Neural cell (in vitro differentiated cells): ENCODE measurements around the gene WFS1.

Source experiments
- EP300 ChIP-seq: fragments of 450-650 bp; conservative IDR thresholded peaks from 2 replicates; pipeline ENCODE4 v1.6.1; 2014; ENCODE audit warnings: antibody characterized with exemption, mild to moderate bottlenecking, moderate library complexity; ENCODE audit not compliant: poor library complexity, severe bottlenecking
- EZH2 ChIP-seq: fragments of 200-600, 300-800 bp; shearing (Covaris generic), sonication (generic); IDR thresholded peaks from 2 replicates; pipeline ENCODE4 v1.6.1; 2014; ENCODE audit warnings: antibody characterized with exemption, low read length, borderline replicate concordance, mild to moderate bottlenecking; ENCODE audit not compliant: insufficient read depth, poor library complexity, severe bottlenecking
- MXI1 ChIP-seq: fragments of 450-650 bp; conservative IDR thresholded peaks from 2 replicates; pipeline ENCODE4 v1.6.1; 2014; ENCODE audit warnings: antibody characterized with exemption, mild to moderate bottlenecking; ENCODE audit not compliant: poor library complexity, severe bottlenecking
- POLR2AphosphoS5 ChIP-seq: IDR thresholded peaks from 2 replicates; pipeline ENCODE4 v1.6.1; 2012
- RAD21 ChIP-seq: fragments of 450-650 bp; conservative IDR thresholded peaks from 2 replicates; pipeline ENCODE4 v1.6.1; 2014; ENCODE audit warnings: antibody characterized with exemption, mild to moderate bottlenecking, moderate library complexity
- SMC3 ChIP-seq: fragments of 450-650 bp; conservative IDR thresholded peaks from 2 replicates; pipeline ENCODE4 v1.6.1; 2014; ENCODE audit warnings: antibody characterized with exemption, mild to moderate bottlenecking, moderate library complexity; ENCODE audit not compliant: poor library complexity
- TAF1 ChIP-seq: IDR thresholded peaks from 2 replicates; pipeline ENCODE4 v1.6.1; 2012; ENCODE audit warnings: low read depth
- TF ChIP-seq, protein P1 (sequence below): fragments of 450-650 bp; IDR thresholded peaks from 2 replicates; pipeline ENCODE4 v1.5.1; 2014; ENCODE audit warnings: antibody characterized with exemption, mild to moderate bottlenecking, moderate library complexity; ENCODE audit not compliant: poor library complexity, severe bottlenecking
- TF ChIP-seq, protein P2 (sequence below): IDR thresholded peaks from 2 replicates; pipeline ENCODE4 v1.6.1; 2012; ENCODE audit warnings: borderline replicate concordance

DNA sequence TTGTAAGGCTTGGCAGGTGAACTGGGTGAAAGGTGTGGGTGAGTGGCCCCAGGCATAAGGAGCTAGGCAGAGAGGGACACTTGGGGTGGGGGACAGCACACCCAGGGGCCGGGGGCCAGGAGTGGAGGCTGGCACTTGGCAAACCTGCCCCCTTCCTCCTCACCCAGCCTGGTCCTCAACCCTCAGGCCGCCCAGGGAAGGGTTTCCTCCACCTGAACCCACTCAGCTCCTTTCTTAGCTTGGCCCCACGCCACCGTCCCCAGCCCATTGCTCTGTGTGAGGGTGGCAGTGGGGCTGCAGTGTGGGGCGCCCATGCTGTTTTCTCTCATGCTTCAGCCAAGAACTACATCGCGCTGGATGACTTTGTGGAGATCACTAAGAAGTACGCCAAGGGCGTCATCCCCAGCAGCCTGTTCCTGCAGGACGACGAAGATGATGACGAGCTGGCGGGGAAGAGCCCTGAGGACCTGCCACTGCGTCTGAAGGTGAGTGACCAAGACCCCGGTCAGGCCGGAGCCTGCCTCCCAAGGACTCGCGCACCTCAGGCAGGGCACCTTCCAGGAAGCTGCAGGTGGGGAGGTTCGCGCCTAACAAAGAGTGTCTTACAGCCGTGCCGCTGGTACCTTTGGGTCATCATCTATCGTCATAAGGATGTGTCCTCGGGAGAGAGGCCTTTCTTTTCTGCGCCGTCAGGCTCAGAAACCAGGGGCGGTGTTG lies 25.2 kb downstream of the WFS1 start:
- TF ChIP-seq, protein P1, sequence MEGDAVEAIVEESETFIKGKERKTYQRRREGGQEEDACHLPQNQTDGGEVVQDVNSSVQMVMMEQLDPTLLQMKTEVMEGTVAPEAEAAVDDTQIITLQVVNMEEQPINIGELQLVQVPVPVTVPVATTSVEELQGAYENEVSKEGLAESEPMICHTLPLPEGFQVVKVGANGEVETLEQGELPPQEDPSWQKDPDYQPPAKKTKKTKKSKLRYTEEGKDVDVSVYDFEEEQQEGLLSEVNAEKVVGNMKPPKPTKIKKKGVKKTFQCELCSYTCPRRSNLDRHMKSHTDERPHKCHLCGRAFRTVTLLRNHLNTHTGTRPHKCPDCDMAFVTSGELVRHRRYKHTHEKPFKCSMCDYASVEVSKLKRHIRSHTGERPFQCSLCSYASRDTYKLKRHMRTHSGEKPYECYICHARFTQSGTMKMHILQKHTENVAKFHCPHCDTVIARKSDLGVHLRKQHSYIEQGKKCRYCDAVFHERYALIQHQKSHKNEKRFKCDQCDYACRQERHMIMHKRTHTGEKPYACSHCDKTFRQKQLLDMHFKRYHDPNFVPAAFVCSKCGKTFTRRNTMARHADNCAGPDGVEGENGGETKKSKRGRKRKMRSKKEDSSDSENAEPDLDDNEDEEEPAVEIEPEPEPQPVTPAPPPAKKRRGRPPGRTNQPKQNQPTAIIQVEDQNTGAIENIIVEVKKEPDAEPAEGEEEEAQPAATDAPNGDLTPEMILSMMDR = no peak
- TF ChIP-seq TAF1 (no peak), POLR2AphosphoS5 (no peak), MXI1 (no peak), EZH2 (no peak), SMC3 (no peak), EP300 (no peak), RAD21 (no peak)
- TF ChIP-seq, protein P2, sequence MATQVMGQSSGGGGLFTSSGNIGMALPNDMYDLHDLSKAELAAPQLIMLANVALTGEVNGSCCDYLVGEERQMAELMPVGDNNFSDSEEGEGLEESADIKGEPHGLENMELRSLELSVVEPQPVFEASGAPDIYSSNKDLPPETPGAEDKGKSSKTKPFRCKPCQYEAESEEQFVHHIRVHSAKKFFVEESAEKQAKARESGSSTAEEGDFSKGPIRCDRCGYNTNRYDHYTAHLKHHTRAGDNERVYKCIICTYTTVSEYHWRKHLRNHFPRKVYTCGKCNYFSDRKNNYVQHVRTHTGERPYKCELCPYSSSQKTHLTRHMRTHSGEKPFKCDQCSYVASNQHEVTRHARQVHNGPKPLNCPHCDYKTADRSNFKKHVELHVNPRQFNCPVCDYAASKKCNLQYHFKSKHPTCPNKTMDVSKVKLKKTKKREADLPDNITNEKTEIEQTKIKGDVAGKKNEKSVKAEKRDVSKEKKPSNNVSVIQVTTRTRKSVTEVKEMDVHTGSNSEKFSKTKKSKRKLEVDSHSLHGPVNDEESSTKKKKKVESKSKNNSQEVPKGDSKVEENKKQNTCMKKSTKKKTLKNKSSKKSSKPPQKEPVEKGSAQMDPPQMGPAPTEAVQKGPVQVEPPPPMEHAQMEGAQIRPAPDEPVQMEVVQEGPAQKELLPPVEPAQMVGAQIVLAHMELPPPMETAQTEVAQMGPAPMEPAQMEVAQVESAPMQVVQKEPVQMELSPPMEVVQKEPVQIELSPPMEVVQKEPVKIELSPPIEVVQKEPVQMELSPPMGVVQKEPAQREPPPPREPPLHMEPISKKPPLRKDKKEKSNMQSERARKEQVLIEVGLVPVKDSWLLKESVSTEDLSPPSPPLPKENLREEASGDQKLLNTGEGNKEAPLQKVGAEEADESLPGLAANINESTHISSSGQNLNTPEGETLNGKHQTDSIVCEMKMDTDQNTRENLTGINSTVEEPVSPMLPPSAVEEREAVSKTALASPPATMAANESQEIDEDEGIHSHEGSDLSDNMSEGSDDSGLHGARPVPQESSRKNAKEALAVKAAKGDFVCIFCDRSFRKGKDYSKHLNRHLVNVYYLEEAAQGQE = no peak
